Measurements from ENCODE around the gene HSD11B2. TPM values are rescaled to one million over a fixed set of nuclear protein-coding genes. Genes with fewer than 3 reads are reported as not detected.

The HSD11B2 gene
- total RNA-seq, 1 donor from 2014 or later = 2.4 TPM

- no peak for TF ChIP-seq CTCF (IDR thresholded peaks at IDR 0.05)
- Histone ChIP-seq H3K4me1 (no peaks in the 10 kb centered on the region), H3K36me3 (peaks cover 26 to 29% of the 10 kb centered on the region in 2 donors), H3K27me3 (no peaks in the 10 kb centered on the region), H3K27ac (no peak overlapping the region), H3K9me3 (no peaks in the 10 kb centered on the region), H3K4me3 (no peak overlapping the region)
- no peak for DNase-seq (ENCODE audit: low spot score in 2 of 2)
- intact Hi-C loops (cut with DNase I) = no loop called here
Measured at GRCh38 chr16:67437513-67437912, 6.6 kb downstream of the HSD11B2 start.

- intact Hi-C loops (cut with DNase I) = no loop called here
- no peak overlapping the region for H3K27ac ChIP-seq
Measured at GRCh38 chr16:67438098-67438791, 7.3 kb downstream of the HSD11B2 start.

GRCh38 chr16:67438824-67439393 lies 8.0 kb downstream of the HSD11B2 start:
- Histone ChIP-seq H3K27me3 (no peaks in the 10 kb centered on the region), H3K27ac (no peak overlapping the region), H3K4me1 (no peaks in the 10 kb centered on the region), H3K9me3 (no peaks in the 10 kb centered on the region), H3K4me3 (no peak overlapping the region), H3K36me3 (peaks cover 31 to 33% of the 10 kb centered on the region in 2 donors)
- DNase-seq (ENCODE audit: low spot score in 2 of 2) = no peak
- TF ChIP-seq CTCF (IDR thresholded peaks at IDR 0.05) = no peak
- intact Hi-C loops (cut with DNase I) = no loop called here

More at GRCh38 chr16:67438098-67438791, 7.3 kb downstream of the HSD11B2 start:
- Histone ChIP-seq H3K27me3 (no peaks in the 10 kb centered on the region), H3K4me3 (no peak overlapping the region), H3K4me1 (no peaks in the 10 kb centered on the region), H3K36me3 (peaks cover 31 to 33% of the 10 kb centered on the region in 2 donors), H3K9me3 (no peaks in the 10 kb centered on the region)
- DNase-seq (ENCODE audit: low spot score in 2 of 2) = no peak
- no peak for TF ChIP-seq CTCF (IDR thresholded peaks at IDR 0.05)

GRCh38 chr16:67441271-67441753 lies 10.4 kb downstream of the HSD11B2 start:
- intact Hi-C loops (cut with DNase I) = no loop called here
- DNase-seq (ENCODE audit: low spot score in 2 of 2) = no peak
- peaks cover 0 to 3% of the 10 kb centered on the region in 2 donors for H3K4me1 ChIP-seq
- H3K27ac ChIP-seq = no peak overlapping the region
- no peaks in the 10 kb centered on the region for H3K9me3 ChIP-seq
- H3K36me3 ChIP-seq = peaks cover 31 to 43% of the 10 kb centered on the region in 2 donors
- H3K4me3 ChIP-seq = no peak overlapping the region
- H3K27me3 ChIP-seq = no peaks in the 10 kb centered on the region
- TF ChIP-seq CTCF (IDR thresholded peaks at IDR 0.05) = no peak

- intact Hi-C loops (cut with DNase I) = no loop called here
- Histone ChIP-seq H3K36me3 (peaks cover 28 to 43% of the 10 kb centered on the region in 2 donors), H3K9me3 (no peaks in the 10 kb centered on the region), H3K27ac (no peak overlapping the region), H3K4me1 (peaks cover 0 to 4% of the 10 kb centered on the region in 2 donors), H3K27me3 (no peaks in the 10 kb centered on the region), H3K4me3 (no peak overlapping the region)
- no peak for DNase-seq (ENCODE audit: low spot score in 2 of 2)
- no peak for TF ChIP-seq CTCF (IDR thresholded peaks at IDR 0.05)
Measured at GRCh38 chr16:67441907-67442306, 11.0 kb downstream of the HSD11B2 start.

Measured in ascending aorta (tissue), 2 donors.